Fibroblast of gingiva (primary cell): Measurements from ENCODE around the gene RELN.
"Not testable (repeated sequence)": the region's sequence is repeated elsewhere in the genome, so short reads cannot be mapped to it uniquely, and the experiment has no call there.

ENCODE experiments used
- DNase-seq: peaks from one replicate; pipeline ENCODE4 v3.0.0-alpha.2; 2011; ENCODE audit warnings: low read depth

RELN gene

DNA sequence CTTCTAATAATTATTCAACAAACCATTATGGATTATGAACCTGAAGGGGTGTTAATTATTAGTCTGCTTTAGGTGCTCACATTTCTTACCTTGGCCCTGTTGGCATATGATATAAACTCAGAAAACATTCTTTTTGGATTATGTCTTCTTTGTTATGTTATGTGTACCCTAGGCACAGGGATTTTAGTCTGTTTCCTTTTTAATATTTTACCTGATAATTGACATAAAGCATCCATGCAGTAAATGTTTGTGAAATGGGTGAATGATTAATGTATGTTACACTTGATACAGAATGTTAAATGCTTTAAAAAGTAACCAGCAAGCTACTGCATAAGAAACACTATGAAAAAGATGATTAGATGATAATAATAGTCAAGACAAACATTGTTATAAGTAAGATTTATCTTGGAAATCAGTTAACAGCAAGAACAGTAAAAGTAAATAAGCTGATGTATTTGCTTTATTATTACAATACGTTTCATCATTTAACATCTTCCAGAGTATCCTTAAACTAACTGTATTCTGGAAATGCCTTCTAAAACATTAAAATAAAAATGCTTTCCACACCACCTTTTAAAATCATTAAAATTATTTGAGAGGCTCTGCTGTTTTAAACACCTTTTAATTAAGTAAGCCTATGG, 204.7 kb downstream of the RELN start:
- DNase-seq, result no peak

DNA sequence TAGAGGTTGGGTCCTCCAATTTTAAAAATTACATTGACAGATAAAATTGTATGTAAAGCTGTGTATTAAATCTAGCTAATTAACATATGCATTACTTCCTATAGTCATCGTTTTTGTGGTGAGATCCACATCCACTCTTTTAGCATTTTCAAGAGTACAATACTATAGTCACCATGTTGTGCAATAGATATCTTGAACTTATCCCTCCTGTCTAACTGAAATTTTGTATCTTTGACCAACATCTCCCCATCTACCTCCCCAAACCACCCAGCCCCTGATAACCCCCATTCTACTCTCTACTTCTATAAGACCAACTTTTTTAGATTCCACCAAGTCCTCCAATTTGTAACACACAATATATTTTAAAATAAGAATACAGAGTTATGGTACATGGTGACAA, 208.0 kb downstream of the RELN start:
- no peak for DNase-seq

DNA sequence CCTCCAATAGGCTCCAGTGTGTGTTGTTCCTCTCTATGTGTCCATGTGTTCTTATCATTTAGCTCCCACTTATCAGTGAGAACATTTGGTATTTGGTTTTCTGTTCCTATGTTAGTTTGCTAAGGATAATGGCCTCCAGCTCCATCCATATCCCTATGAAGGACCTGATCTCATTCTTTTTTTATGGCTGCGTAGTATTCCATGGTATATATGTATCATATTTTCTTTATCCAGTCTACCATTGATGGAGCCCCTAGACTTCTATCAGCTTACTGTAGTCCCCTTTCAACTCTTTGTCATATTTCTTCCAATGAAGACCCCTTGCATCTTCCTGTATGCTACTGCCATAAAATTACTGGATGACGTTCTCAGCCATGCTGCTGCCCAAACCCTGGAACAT, 208.9 kb downstream of the RELN start:
- DNase-seq, result not testable (repeated sequence)

DNA sequence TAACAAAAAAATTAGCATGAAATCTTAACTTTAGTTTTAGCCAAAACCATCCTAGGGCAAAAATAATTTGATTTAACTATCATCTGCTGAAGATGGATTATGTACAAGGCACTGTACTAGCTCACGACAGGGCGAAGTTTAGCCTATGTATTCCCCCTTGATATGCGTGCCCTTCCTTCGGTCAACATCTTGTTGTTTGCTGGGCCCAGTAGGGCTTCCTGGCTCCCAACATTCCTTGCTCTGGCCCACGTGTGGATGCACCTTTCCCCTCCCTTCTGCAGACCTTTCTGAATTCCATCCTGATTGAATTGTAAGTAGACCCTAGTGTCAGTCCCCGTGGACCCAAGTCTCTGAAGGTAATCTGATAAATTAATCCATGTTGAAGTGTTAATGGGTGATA, 212.0 kb downstream of the RELN start:
- DNase-seq, result no peak

DNA sequence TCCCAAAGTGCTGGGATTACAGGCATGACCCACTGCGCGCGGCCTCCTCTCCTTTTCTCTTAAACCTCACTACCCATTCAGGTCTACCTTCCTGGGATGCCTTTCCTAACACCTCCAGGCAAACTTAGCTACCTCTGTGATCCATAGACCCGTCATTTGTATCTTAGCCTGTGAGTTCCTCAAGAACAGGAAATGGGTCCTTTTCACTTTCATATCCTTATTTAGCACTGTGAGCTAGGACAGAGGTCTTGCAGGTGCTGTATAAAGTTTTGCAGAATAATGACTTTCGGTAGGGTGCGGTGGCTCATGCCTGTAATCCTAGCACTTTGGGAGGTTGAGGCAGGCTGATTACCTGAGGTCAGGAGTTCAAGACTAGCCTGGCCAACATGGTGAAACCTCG, 215.7 kb downstream of the RELN start:
- DNase-seq, result no peak

DNA sequence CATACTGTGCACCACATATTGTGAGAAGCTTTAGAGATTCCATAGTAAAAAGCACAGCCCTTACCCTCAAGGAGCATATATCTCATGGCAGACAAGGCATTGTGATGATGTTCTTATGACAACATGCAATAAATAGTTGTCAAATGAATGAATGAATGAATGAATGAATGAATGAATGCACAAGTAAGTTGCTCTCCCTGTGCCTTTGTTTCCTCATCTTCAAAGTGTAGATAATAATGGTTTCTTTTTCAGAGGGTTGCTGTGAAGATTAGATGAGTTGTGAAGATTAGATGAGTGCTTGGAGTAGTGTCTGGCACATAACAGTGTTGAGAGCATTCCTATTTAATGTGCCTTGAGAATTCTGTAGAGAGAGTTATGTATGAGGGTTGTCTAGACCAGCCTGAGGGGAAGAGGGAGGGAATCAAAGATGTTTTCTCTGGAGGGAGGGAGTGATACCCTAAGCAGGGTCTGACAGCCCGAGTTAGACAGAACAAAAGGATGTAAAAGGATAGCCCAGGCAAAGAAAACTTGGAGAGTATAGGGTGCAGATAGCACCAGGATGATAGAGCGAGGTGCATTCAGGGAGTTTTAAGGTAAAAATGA, 217.2 kb downstream of the RELN start:
- no peak for DNase-seq

DNA sequence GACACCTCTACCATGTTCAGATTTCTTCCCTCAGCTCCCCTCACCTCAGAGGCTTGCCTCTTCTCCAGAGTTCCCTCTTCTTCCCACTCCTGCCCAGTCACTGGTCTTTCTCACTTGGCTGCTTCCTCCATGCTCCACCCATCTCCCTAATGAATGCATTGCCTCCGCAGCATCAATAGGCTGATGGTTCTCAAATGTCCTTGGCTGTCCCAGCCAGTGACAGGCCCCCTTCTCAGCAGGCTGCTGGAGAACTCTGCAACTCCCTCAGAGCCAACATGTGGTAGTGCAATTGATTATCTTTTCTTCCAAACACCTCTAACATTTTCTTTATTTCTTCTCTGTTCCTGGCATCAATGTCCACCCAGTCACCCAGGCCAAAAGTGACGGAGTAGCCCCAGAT, 218.2 kb downstream of the RELN start:
- no peak for DNase-seq

DNA sequence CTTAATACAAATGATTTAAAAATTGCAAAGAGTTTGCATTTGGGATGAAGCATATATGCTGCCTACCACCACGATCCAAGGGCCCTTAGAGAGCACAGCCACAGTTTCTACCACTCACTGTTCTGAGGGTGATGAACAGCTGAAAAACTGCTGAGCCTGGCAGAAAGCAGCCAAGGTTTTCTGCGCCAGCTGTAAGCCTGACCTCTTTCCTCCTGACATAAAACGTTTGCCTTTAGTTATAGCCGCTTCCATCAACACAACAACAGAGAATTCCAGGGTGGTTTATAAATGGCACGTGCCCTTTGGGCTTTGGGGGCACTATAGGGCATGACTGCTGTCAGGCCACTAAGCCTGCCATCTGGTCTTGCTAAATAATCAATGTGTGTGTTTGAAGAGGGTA, 222.8 kb downstream of the RELN start:
- no peak for DNase-seq

DNA sequence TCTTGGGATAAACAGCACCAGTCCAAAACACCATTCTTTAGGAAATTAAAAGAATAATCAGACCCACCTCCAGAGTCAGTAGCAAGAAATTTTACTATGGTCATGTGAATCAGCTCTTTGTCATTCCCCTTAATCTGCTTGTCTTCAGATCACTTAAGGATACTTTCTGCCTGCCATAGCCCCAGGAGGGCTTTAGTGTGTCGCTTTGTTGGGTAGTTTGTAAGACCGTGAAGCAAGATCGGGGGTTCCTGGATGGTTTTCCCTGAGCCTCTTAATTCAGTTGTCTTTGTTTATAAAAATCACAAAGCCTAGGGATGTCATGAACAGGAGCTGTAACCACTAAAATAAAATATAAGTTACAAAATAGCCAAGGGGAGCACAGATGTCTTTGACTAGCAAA, 223.6 kb downstream of the RELN start:
- DNase-seq, result no peak

DNA sequence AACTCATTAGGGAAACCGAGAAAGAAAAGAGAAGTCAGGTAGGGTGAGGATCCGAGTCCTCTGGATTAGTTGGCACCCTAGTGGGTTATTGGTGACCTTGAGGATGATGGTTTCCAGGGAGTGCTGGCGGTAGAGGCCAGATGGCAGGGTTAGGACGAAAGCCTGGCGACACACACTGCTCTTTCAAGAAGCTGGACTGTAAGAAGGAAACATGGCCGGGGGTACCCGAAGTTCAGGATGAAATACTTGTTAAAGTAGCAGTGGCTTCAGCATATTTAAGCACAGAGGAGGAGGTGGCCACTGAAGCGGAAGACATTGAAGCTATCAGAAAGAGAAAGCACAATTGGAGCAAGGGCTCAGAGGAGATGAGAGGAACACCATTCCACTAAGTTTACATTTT, 224.6 kb downstream of the RELN start:
- no peak for DNase-seq

DNA sequence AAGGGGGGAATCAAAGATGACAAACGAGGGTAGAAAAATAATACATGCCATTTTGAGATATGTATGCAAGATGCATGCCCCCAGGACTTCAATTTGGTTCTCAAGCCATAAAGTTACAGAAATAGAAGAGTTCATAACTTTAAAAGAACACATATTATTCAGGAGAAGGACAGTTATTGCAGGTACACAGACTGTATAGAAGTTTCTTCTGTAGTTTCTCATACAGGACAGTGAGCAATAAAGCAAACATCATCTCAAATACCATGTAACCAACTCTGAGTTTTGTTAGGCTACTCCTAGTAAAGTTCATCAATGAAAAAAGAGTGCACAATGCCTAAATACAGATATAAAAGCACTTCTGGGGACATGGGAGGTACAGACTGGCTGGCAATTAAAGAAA, 226.6 kb downstream of the RELN start:
- DNase-seq, result no peak

DNA sequence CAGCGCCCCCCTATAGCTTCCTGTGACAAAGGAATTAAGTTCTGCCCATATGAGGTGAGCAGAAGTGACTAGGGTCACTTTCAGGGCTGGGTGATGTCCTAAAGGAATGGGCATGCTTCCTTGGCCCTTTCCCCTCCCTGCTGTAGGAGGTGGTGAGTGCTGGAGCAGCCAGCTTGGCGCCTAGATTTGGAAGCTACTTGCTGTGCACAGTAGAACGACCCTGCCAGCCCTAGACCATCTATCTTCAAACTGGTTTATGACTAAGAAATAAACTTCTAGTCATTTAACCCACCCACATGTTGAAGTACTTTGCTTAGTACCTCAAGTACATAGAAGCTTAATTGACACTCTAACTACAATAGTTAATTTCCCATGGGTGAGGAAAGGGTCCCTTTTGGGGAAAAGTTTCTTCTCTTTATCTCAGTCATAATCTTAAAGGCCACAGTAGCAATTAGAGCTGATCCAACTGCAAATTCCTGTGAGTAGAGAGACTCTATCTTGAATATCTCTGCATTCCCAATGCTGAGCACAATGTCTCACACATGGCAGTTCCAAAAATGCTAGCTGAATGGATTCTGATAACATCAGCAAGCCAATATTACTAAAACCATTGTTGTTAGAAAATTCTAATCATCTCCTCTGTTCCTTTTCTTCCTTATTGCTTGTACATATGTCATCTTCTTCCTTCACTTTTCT, 227.2 kb downstream of the RELN start:
- no peak for DNase-seq

DNA sequence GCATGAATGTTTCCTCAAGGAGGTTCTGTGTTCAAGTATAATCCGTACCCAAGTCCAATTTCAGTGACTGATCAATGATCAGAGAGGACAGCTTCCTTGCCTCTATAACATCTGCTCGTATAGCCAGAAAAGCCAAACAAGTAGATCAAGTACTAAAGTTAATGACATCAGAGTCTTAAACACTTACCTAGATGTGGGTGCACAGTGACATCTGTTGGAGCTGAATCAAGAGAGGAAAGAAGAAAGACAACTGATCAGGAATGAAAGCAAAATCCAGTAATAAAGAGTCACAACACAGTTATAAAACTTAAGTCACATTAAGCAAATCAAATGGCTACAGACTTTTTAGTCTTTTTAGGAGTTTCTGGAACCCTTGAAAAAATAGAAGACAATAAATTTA, 236.5 kb downstream of the RELN start:
- DNase-seq, result no peak

DNA sequence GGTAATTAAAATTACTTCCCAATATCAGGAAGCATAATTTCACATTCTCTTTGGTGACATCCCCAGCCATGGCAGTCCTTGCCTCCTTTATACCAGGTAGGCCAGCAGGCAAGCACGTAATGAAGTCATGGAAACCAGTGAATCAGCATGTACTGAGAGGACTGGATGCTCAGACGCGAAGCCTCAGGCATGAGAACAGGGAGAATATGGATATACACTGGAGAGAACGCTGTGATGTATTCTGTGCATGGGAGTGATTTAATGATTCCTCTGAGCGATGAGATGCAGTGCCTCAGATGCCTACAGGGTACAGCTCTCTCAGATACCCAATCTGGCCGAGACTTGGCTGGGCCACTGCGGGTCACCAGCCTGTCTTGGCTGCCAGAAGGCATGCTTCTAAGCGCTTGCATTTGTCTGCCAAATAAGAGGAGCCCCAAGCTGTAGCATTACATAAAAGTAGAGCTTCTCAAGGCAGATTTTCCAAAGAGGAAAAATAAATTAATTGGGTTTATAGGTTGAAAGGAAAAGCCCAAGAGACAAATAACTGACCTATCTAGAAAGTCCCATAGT, 238.1 kb downstream of the RELN start:
- DNase-seq, result no peak

DNA sequence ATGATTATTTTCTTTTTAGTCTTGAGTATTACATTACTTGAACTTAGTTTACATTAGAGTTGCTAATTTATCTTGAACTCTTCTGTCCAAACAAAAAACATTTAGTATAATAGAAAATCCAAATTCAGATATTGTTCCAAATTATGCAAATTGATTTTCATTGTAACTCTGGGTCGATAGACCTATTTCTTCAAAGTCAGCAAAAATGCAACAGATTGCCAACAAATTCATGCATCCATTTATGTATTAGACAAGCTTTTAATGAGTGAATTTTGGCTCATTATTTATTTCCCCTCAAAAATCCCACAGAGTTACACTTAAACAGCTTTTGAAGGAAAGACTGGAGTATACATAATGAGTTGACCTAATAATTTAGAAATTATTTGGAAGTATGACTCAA, 240.8 kb downstream of the RELN start:
- DNase-seq, result no peak

DNA sequence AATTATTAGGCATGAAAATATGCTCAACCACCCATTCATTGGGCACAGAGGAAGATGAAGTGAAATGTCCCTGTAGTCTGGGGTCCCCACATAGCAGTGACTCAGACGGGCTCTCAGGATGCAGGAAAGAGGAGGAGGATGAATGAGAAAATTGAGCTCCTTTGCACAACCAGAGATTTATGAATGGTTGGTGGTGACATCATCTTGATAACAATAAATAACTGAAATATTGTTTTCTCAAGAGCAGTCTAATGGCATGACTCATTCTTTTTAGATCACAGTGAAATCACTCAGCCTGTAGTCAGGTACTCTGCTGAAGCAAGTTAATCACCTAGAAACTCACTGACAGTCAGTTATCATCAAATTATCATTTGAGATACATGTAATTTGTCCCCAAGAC, 254.1 kb downstream of the RELN start:
- DNase-seq, result no peak

DNA sequence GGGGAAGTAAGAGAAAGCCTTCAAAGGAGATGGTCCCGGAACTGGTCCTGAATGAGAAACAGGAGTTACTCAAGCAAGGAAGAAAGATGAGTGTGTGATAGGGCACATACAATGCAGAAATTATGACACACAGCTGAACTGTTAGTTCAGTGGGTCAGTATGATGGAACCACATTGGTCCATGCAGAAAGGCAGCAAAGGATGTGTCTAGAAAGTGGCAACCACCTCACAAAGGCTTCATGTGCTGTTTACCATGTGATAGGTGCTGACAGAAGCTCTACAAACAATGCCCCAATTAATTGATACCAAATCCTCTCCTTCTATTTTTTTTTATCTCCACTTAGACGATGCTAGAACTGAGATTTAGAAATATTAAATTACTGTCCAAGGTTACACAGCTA, 258.3 kb downstream of the RELN start:
- no peak for DNase-seq

DNA sequence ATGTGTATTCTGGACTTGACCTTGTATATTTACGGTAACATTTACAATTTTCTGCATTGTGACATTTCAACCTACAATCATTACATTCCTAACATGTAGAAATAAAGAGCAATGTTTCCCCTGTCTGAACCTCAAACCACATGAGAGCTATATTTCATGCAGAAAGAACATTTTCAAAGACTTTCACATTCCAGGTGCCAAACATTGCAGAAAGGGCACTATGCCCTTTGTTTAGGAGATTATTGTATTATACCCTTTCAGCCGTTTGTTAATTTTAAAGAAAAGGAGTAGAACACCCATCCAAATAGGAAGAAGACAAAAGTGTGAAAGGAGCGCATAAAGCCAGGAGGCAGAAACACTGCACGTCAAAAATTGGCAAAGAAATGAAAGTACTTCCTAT, 260.4 kb downstream of the RELN start:
- DNase-seq, result no peak

DNA sequence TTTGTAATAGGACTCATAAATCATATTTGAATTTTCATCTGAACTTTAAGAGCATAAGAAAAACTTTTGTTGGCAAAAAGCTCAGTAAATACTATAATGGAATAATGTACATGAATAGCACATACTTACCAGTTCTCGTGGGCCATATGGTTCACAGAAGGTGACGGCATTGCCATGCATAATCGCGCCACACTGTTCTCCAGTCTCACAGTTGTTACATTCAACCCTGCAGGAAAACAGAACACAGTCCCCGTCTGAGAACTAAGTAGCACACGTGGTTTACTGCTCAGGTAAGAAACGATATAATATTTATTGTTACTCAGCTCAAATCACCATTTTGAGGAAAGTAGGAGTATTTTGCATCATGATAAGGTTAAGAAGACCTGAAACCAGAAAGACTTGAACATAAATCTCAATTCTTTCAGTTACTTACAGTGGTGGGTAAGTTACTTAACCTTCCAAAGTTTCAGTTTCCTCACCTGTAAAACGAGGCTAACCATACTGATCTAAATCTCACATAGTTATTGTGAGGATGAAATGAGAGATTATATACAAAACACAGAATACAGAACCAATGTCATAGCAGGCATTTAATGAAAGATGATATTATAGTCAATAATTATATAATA, 261.4 kb downstream of the RELN start:
- DNase-seq, result no peak

DNA sequence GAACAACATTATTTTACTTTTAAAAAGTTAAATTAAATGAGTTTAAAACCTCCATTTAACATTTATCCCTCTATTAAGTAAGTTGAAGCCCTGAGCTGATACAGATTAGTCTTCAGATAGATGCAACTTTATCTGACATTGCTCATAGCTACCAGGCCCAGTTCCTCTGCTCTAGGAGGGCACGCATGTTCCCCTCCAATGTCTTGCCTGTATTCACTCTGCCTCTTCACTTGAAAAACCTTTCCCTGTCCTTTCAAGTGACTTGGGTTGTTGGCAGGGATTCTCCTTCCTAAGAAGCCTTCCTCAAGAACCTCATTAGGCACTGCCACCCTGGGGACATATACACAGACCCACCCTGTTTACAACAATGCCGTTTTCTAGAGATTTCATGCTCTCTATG, 270.4 kb downstream of the RELN start:
- no peak for DNase-seq

DNA sequence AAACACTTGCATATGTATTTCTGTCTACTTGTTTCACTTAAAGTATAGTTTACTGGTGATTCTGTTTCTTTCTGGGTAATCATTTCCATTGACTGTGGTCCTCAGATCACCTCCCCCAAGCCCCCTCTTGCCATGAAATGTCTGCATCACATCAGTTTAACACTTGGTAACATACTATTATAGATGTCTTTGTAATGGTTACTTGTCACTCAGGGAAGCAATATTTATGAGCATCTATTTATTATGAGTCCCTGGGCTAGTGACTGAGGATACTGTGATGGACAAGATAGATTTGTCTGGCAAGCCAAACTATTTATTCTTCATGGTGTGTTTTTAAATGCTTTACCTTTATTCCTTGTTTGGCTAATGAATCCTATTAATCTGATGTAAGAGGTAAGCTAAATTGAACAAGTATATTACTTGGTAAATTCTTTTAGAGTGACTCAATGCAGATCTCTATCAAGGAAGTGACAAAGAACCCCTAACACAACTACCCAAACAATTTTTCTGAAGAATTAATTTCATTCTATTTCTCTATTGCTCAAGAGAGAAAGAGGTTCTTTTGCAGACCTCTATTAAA, 270.9 kb downstream of the RELN start:
- DNase-seq, result no peak

DNA sequence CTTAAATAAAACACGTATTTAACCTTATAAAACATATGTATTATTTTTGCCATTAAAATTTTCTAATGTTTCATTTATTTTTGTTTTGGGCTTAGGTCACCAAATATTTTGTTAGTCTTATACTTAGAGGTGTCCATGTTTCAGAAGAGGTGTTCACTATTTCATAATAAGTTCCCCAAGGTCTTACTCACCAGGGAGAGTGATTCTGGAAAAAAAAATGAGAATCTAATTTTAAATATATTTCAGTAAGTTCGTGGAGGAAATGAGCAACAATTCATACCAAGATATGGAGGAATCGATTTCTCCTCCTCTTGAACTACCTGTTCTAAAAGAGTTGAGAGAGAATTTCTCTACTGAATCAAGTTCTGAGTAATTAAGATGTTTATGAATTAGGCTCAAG, 271.9 kb downstream of the RELN start:
- DNase-seq, result no peak
